Osteoblast (primary cell): Measurements from ENCODE around the gene LRMDA. TPM values are rescaled to one million over a fixed set of nuclear protein-coding genes. Genes with fewer than 3 reads are reported as not detected.

ENCODE experiments used
- DNase-seq: peaks from one replicate; pipeline ENCODE4 v3.0.0; 2011; ENCODE audit warnings: low spot score, mixed read lengths; ENCODE audit not compliant: insufficient read length; ENCODE audit errors: missing footprints
- H2AFZ ChIP-seq: 2 replicates; pipeline ENCODE4 v1.6.0; 2011; ENCODE audit warnings: mild to moderate bottlenecking, low read length
- H3K27ac ChIP-seq: 2 replicates; pipeline ENCODE4 v1.5.1; 2011; ENCODE audit warnings: mild to moderate bottlenecking, low read depth, low read length, moderate library complexity
- H3K27me3 ChIP-seq: 2 replicates; pipeline ENCODE4 v1.6.0; 2012; ENCODE audit warnings: mild to moderate bottlenecking, control low read depth, inconsistent platforms, low read length, moderate library complexity; ENCODE audit not compliant: insufficient read depth
- H3K36me3 ChIP-seq: 2 replicates; pipeline ENCODE4 v1.5.1; 2011; ENCODE audit warnings: mild to moderate bottlenecking, low read length, control low read depth, moderate library complexity; ENCODE audit not compliant: insufficient read depth
- H3K4me1 ChIP-seq: 2 replicates; pipeline ENCODE4 v1.5.1; 2011; ENCODE audit warnings: mild to moderate bottlenecking, low read length, control low read depth, moderate library complexity; ENCODE audit not compliant: insufficient read depth
- H3K4me2 ChIP-seq: 2 replicates; pipeline ENCODE4 v1.6.0; 2011; ENCODE audit warnings: mild to moderate bottlenecking, low read length; ENCODE audit not compliant: insufficient read depth
- H3K4me3 ChIP-seq: fragments of 200-600 bp; sonication (generic); 3 replicates; pipeline ENCODE4 v1.5.1; 2012; ENCODE audit warnings: mild to moderate bottlenecking, low read length, inconsistent platforms; ENCODE audit not compliant: insufficient read depth
- H3K79me2 ChIP-seq: 2 replicates; pipeline ENCODE4 v1.6.0; 2012; ENCODE audit warnings: mild to moderate bottlenecking, low read length, control low read depth, inconsistent platforms; ENCODE audit not compliant: insufficient read depth
- H3K9me3 ChIP-seq: 2 replicates; pipeline ENCODE4 v1.5.1; 2011; ENCODE audit warnings: low read depth, low read length, control low read depth
- H4K20me1 ChIP-seq: 2 replicates; pipeline ENCODE4 v1.6.0; 2012; ENCODE audit warnings: mild to moderate bottlenecking, low read length, control low read depth; ENCODE audit not compliant: insufficient read depth
- total RNA-seq: library from RNA; depleted of rRNA; stranded (reverse); fragments of >200 nt; gene quantifications from 2 replicates; pipeline ENCODE4 v1.2.3, GENCODE V29; 2012
- TF ChIP-seq, protein P1 (sequence below): IDR thresholded peaks from 2 replicates; pipeline ENCODE4 v1.5.1; 2011; ENCODE audit warnings: mild to moderate bottlenecking, low read depth, low read length, moderate library complexity; ENCODE audit errors: extremely low read depth

LRMDA gene
- total RNA-seq, 1 donor, result 18.5 TPM

DNA sequence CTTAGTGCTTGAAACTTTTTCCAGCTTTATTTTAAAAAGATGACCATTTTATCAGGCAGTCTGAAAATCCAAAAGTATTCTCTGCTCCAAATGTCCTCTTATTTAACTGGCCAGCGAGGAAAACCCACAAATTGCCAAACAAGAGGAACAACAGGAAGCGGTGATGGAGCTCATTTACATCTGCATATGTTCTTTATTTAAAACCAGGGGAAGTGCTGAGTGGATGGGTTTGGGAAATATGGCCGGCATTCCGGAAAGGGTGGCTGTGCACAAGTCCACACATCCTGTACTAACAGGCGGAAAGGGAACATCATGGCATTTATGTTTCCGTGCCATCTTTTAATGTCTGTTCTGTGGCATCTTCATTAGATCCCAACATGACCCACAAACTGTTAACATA lies 974.5 kb downstream of the LRMDA start:
- Histone ChIP-seq H3K79me2 (no peaks in the 10 kb centered on the region), H3K4me2 (no peak overlapping the region), H3K9me3 (no peaks in the 10 kb centered on the region), H4K20me1 (no peaks in the 10 kb centered on the region), H3K4me3 (no peak overlapping the region), H3K36me3 (no peaks in the 10 kb centered on the region), H2AFZ (no peak overlapping the region), H3K27ac (no peak overlapping the region), H3K4me1 (peaks cover 14% of the 10 kb centered on the region), H3K27me3 (no peaks in the 10 kb centered on the region)
- no peak for DNase-seq
- TF ChIP-seq, protein P1, sequence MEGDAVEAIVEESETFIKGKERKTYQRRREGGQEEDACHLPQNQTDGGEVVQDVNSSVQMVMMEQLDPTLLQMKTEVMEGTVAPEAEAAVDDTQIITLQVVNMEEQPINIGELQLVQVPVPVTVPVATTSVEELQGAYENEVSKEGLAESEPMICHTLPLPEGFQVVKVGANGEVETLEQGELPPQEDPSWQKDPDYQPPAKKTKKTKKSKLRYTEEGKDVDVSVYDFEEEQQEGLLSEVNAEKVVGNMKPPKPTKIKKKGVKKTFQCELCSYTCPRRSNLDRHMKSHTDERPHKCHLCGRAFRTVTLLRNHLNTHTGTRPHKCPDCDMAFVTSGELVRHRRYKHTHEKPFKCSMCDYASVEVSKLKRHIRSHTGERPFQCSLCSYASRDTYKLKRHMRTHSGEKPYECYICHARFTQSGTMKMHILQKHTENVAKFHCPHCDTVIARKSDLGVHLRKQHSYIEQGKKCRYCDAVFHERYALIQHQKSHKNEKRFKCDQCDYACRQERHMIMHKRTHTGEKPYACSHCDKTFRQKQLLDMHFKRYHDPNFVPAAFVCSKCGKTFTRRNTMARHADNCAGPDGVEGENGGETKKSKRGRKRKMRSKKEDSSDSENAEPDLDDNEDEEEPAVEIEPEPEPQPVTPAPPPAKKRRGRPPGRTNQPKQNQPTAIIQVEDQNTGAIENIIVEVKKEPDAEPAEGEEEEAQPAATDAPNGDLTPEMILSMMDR, result no peak

GRCh38 chr10:76408646-76409045 lies 977.2 kb downstream of the LRMDA start:
- Histone ChIP-seq H3K4me1 (peaks cover 10% of the 10 kb centered on the region), H3K9me3 (no peaks in the 10 kb centered on the region), H3K79me2 (no peaks in the 10 kb centered on the region), H3K4me2 (no peak overlapping the region), H3K27me3 (no peaks in the 10 kb centered on the region), H3K4me3 (no peak overlapping the region), H3K27ac (no peak overlapping the region), H2AFZ (no peak overlapping the region), H4K20me1 (no peaks in the 10 kb centered on the region), H3K36me3 (no peaks in the 10 kb centered on the region)
- no peak for DNase-seq
- TF ChIP-seq, protein P1, result no peak

GRCh38 chr10:76411729-76412435 lies 980.5 kb downstream of the LRMDA start:
- Histone ChIP-seq H3K27ac (no peak overlapping the region), H3K36me3 (no peaks in the 10 kb centered on the region), H3K9me3 (no peaks in the 10 kb centered on the region), H3K27me3 (no peaks in the 10 kb centered on the region), H3K4me3 (no peak overlapping the region), H4K20me1 (no peaks in the 10 kb centered on the region), H3K4me2 (no peak overlapping the region), H3K4me1 (no peaks in the 10 kb centered on the region), H2AFZ (peak overlapping the region; percentile 19), H3K79me2 (no peaks in the 10 kb centered on the region)
- no peak for DNase-seq
- TF ChIP-seq, protein P1, result no peak

- H3K9me3 ChIP-seq, result no peaks in the 10 kb centered on the region
- no peak for DNase-seq
- no peaks in the 10 kb centered on the region for H3K79me2 ChIP-seq
- no peak overlapping the region for H3K4me3 ChIP-seq
- no peak overlapping the region for H3K27ac ChIP-seq
- H4K20me1 ChIP-seq, result no peaks in the 10 kb centered on the region
- TF ChIP-seq, protein P1, result no peak
- no peaks in the 10 kb centered on the region for H3K27me3 ChIP-seq
- H2AFZ ChIP-seq, result no peak overlapping the region
- no peaks in the 10 kb centered on the region for H3K4me1 ChIP-seq
- H3K36me3 ChIP-seq, result no peaks in the 10 kb centered on the region
- H3K4me2 ChIP-seq, result no peak overlapping the region
Measured at GRCh38 chr10:76415554-76415953, 984.1 kb downstream of the LRMDA start.
